Mesenchymal stem cell (in vitro differentiated cells and primary cell): ENCODE measurements around the gene MMP1.

Experiments used
- DNase-seq: peaks from one replicate; pipeline ENCODE4 v3.0.0-alpha.2; 2013
- H2AFZ ChIP-seq: one replicate; pipeline ENCODE4 v1.6.1; 2013; ENCODE audit warnings: low read depth, mild to moderate bottlenecking, control low read depth, inconsistent platforms, low read length, moderate library complexity
- H2AK5ac ChIP-seq: 2 replicates; pipeline ENCODE4 v1.6.1; 2013; ENCODE audit warnings: low read length, moderate library complexity, mild to moderate bottlenecking, inconsistent platforms; ENCODE audit not compliant: severe bottlenecking
- H2BK120ac ChIP-seq: one replicate; pipeline ENCODE4 v1.6.1; 2013; ENCODE audit warnings: low read depth, mild to moderate bottlenecking, inconsistent platforms, low read length, moderate library complexity
- H2BK12ac ChIP-seq, 2 experiments: one replicate each; pipeline ENCODE4 v1.6.1; 2013; ENCODE audit warnings: inconsistent platforms in 2 of 2, low read length in 2 of 2, mild to moderate bottlenecking in 2 of 2, moderate library complexity in 2 of 2, control low read depth in 1 of 2
- H2BK15ac ChIP-seq: one replicate; pipeline ENCODE4 v1.6.1; 2013; ENCODE audit warnings: mild to moderate bottlenecking, low read depth, inconsistent platforms; ENCODE audit not compliant: poor library complexity, severe bottlenecking
- H2BK5ac ChIP-seq: 2 replicates; pipeline ENCODE4 v1.6.1; 2013; ENCODE audit warnings: low read depth, mild to moderate bottlenecking, low read length, control low read depth, inconsistent platforms; ENCODE audit not compliant: poor library complexity, severe bottlenecking
- H3K14ac ChIP-seq, 2 experiments: one replicate each; pipeline ENCODE4 v1.6.1; 2013; ENCODE audit warnings: inconsistent platforms in 2 of 2, low read length in 2 of 2, control low read depth in 1 of 2, mild to moderate bottlenecking in 1 of 2, moderate library complexity in 1 of 2
- H3K18ac ChIP-seq, 2 experiments: one replicate each; pipeline ENCODE4 v1.6.1; 2013; ENCODE audit warnings: inconsistent platforms in 2 of 2, low read length in 2 of 2, control low read depth in 1 of 2, low read depth in 1 of 2, mild to moderate bottlenecking in 1 of 2
- H3K23ac ChIP-seq, 2 experiments: one replicate each; pipeline ENCODE4 v1.6.1; 2013; ENCODE audit warnings: inconsistent platforms in 2 of 2, low read length in 2 of 2, mild to moderate bottlenecking in 2 of 2, moderate library complexity in 2 of 2, control low read depth in 1 of 2
- H3K27ac ChIP-seq: 2 replicates; pipeline ENCODE4 v1.5.1; 2013; ENCODE audit warnings: mild to moderate bottlenecking, moderate library complexity, low read length, control low read depth, inconsistent platforms; ENCODE audit not compliant: poor library complexity, severe bottlenecking
- H3K27me3 ChIP-seq, 2 experiments: 2 replicates each; pipeline versions ENCODE4 v1.6.1 to v1.7.0; 2013; ENCODE audit warnings: low read length in 2 of 2, mild to moderate bottlenecking in 2 of 2, moderate library complexity in 2 of 2, control low read depth in 1 of 2, inconsistent platforms in 1 of 2; ENCODE audit not compliant: control insufficient read depth in 1 of 2, insufficient read depth in 1 of 2
- H3K36me3 ChIP-seq, 2 experiments: 2 replicates each; pipeline versions ENCODE4 v1.6.1 to v1.7.0; 2013; ENCODE audit warnings: low read length in 2 of 2, control low read depth in 1 of 2, inconsistent platforms in 1 of 2, low read depth in 1 of 2, mild to moderate bottlenecking in 1 of 2; ENCODE audit not compliant: insufficient read depth in 2 of 2, control insufficient read depth in 1 of 2
- H3K4ac ChIP-seq, 2 experiments: one replicate each; pipeline ENCODE4 v1.6.1; 2013; ENCODE audit warnings: inconsistent platforms in 2 of 2, low read length in 2 of 2, mild to moderate bottlenecking in 2 of 2, moderate library complexity in 2 of 2, control low read depth in 1 of 2, low read depth in 1 of 2
- H3K4me1 ChIP-seq: 2 replicates; pipeline ENCODE4 v1.6.1; 2013; ENCODE audit warnings: low read depth, low read length, control low read depth; ENCODE audit not compliant: control insufficient read depth, insufficient read depth
- H3K4me2 ChIP-seq: 2 replicates; pipeline ENCODE4 v1.6.1; 2013; ENCODE audit warnings: low read length, mild to moderate bottlenecking, inconsistent platforms; ENCODE audit not compliant: poor library complexity, severe bottlenecking
- H3K4me3 ChIP-seq, 2 experiments: 2 replicates each; pipeline versions ENCODE4 v1.5.1 to v1.7.0; 2013; ENCODE audit warnings: low read length in 2 of 2, mild to moderate bottlenecking in 2 of 2, control low read depth in 1 of 2, low read depth in 1 of 2; ENCODE audit not compliant: insufficient read depth in 1 of 2
- H3K79me1 ChIP-seq: replicated peaks from 2 replicates; pipeline ENCODE4 v1.6.1; 2013; ENCODE audit warnings: mild to moderate bottlenecking, control low read depth, low read length, inconsistent platforms; ENCODE audit not compliant: poor library complexity, severe bottlenecking
- H3K9ac ChIP-seq: 2 replicates; pipeline ENCODE4 v1.7.0; 2013; ENCODE audit warnings: mild to moderate bottlenecking, low read length, moderate library complexity
- H3K9me3 ChIP-seq: 2 replicates; pipeline ENCODE4 v1.7.0; 2013; ENCODE audit warnings: mild to moderate bottlenecking, low read length; ENCODE audit not compliant: control insufficient read depth
- H4K8ac ChIP-seq: one replicate; pipeline ENCODE4 v1.6.1; 2013; ENCODE audit warnings: inconsistent platforms, mild to moderate bottlenecking, low read length, moderate library complexity
- H4K91ac ChIP-seq: one replicate; pipeline ENCODE4 v1.6.1; 2013; ENCODE audit warnings: mild to moderate bottlenecking, low read length, inconsistent platforms
- WGBS: methylation state at CpG from one replicate; pipeline ENCODE4 v1.1.7; 2013; ENCODE audit warnings: mixed read lengths; 5-methylcytosine and 5-hydroxymethylcytosine counted together

The MMP1 gene

DNA sequence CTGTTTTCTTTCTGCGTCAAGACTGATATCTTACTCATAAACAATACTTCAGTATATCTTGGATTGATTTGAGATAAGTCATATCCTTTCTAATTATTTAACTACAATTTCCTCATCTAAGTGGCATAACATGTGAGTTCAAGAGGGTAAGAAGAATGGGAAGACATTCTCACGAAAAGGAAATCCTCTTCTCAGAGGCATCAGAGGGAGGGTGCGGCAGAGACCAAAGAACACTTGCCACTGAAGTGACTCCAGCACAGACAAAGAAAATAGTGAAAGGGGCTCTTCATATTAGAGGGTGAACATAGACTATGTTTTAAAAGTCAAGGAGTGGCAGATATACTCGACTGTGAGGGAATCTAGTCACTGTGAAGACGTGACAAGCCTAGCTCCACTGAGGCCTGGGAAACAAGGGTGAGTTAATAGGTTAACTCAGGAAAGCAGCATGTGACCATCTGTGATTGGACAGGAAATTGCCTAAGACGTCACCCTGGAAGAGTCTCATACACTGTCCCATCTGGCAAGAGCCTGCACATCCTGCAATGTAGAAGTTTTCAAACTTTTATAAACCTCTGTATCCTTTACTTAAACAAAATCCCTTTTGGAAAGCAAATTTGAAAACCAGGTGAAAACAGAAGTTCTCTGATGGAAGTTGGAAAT lies 1.9 kb upstream of the MMP1 start:
- Histone ChIP-seq H3K9me3 (no peaks in the 10 kb centered on the region), H2BK5ac (no peak overlapping the region), H3K14ac (no peak overlapping the region), H4K8ac (no peak overlapping the region), H2BK12ac (peak overlapping the region in 1 of 2 experiments; percentile 81), H2BK15ac (no peak overlapping the region), H3K4ac (peak overlapping the region in 1 of 2 experiments; percentile 66), H3K27me3 (no peaks in the 10 kb centered on the region), H3K4me3 (no peak overlapping the region), H3K4me1 (peaks cover 2% of the 10 kb centered on the region), H3K36me3 (peaks cover 0 to 3% of the 10 kb centered on the region in 2 experiments), H3K23ac (no peak overlapping the region), H2AK5ac (no peak overlapping the region), H3K79me1 (no peaks in the 10 kb centered on the region), H2BK120ac (no peak overlapping the region), H4K91ac (no peak overlapping the region), H3K4me2 (no peak overlapping the region), H2AFZ (peak overlapping the region; percentile 68), H3K9ac (no peak overlapping the region), H3K18ac (no peak overlapping the region), H3K27ac (no peak overlapping the region)
- DNase-seq, result peak; percentile 54
- 72% methylated on average over 5 of the region's 6 CpGs for WGBS

DNA sequence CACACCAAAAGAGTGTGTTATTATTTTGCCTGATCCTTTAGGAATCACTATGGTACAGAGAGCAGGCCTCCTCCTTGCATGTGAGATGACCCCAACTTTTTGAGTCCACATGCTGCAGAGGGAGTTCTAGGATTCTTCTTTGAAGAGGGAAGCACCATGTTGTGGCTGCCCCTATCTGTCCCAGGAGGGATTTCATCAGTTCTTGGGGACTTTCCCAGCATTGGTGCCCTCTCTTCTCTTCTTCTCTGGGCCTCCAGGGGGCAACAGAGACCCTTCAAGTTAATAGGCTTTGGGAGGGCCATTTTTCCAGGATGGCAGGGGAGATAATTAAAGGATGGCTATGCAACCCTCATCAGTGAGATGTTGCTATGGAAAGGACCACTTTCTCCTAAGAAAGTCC lies 3.6 kb downstream of the MMP1 start:
- H3K23ac ChIP-seq, result no peak overlapping the region
- no peak overlapping the region for H2AFZ ChIP-seq
- no peak overlapping the region for H3K14ac ChIP-seq
- H3K79me1 ChIP-seq, result no peaks in the 10 kb centered on the region
- H3K9me3 ChIP-seq, result no peaks in the 10 kb centered on the region
- H2BK120ac ChIP-seq, result no peak overlapping the region
- H3K27ac ChIP-seq, result no peak overlapping the region
- DNase-seq, result peak; percentile 67
- H3K18ac ChIP-seq, result no peak overlapping the region
- H2BK15ac ChIP-seq, result no peak overlapping the region
- H3K4me3 ChIP-seq, result no peak overlapping the region
- no peak overlapping the region for H2BK5ac ChIP-seq
- H3K27me3 ChIP-seq, result no peaks in the 10 kb centered on the region
- H4K91ac ChIP-seq, result no peak overlapping the region
- peaks cover 3% of the 10 kb centered on the region for H3K4me1 ChIP-seq
- no peak overlapping the region for H2BK12ac ChIP-seq
- H3K9ac ChIP-seq, result no peak overlapping the region
- H3K4me2 ChIP-seq, result no peak overlapping the region
- no peak overlapping the region for H4K8ac ChIP-seq
- H3K36me3 ChIP-seq, result peaks cover 0 to 10% of the 10 kb centered on the region in 2 experiments
- H2AK5ac ChIP-seq, result no peak overlapping the region
- H3K4ac ChIP-seq, result no peak overlapping the region

DNA sequence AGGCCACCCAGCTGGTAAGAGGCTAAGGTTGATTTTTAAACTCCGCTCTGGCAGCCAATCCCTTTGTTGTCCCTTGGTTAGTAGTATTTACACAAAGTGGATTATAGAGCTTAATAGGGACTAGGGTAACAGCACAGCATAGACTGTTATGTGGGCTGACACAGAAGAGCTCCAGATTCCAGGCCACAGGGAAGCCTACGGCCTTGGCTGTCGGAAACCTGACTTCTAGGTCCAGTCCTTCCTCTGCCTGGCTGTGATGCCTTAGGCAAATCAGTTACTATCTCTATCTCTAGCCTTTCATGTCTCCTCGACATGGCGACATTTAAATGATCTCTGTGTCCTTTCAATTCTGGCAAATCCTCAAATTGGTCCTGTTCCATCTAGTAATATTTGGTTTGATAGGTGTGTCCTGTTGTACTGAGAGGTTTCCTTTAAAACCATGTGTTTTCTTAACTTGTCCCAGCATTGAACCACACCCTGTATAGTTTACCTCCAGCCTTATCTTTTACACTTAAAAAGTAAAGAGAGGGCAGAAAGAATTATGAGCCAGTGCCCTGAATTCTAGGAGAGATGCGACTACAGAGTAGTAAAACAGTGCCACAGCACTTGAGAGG lies 4.2 kb downstream of the MMP1 start:
- WGBS, result 92% methylated on average over 4 of the region's 6 CpGs
- H3K4me2 ChIP-seq, result no peak overlapping the region

DNA sequence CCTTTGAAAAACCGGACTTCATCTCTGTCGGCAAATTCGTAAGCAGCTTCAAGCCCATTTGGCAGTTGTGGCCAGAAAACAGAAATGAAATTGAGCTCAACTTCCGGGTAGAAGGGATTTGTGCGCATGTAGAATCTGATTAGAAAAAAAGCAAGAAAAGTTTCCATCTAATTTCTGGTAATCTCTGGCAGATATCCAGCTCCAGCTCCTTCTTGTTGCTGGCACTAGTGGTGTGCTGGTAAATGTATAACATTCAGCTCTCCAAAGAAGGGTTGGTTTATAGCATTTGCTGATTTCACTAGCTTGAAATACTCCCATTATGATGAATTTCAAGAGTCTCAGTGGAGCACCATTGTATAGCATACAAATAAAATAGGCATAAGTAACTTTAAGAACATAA lies 5.4 kb downstream of the MMP1 start:
- Histone ChIP-seq H3K4me3 (no peak overlapping the region), H3K4me1 (peaks cover 1% of the 10 kb centered on the region), H3K79me1 (no peaks in the 10 kb centered on the region), H3K14ac (no peak overlapping the region), H3K4me2 (no peak overlapping the region), H2BK12ac (no peak overlapping the region), H2AFZ (no peak overlapping the region), H4K91ac (no peak overlapping the region), H2BK5ac (no peak overlapping the region), H3K27ac (no peak overlapping the region), H2BK15ac (no peak overlapping the region), H2AK5ac (no peak overlapping the region), H3K4ac (no peak overlapping the region), H3K18ac (no peak overlapping the region), H2BK120ac (no peak overlapping the region), H3K9me3 (no peaks in the 10 kb centered on the region), H3K9ac (no peak overlapping the region), H3K23ac (no peak overlapping the region), H4K8ac (no peak overlapping the region), H3K27me3 (no peaks in the 10 kb centered on the region), H3K36me3 (peaks cover 0 to 10% of the 10 kb centered on the region in 2 experiments)
- no peak for DNase-seq
- 96% methylated on average over 5 of the region's 5 CpGs for WGBS

More for the DNA sequence above, 4.2 kb downstream of the MMP1 start:
- H3K4ac ChIP-seq, result no peak overlapping the region
- no peak overlapping the region for H3K23ac ChIP-seq
- H3K4me3 ChIP-seq, result no peak overlapping the region
- H3K27me3 ChIP-seq, result no peaks in the 10 kb centered on the region
- H3K9me3 ChIP-seq, result no peaks in the 10 kb centered on the region
- H3K4me1 ChIP-seq, result peaks cover 3% of the 10 kb centered on the region
- H3K18ac ChIP-seq, result no peak overlapping the region
- H2BK120ac ChIP-seq, result no peak overlapping the region
- H2BK5ac ChIP-seq, result no peak overlapping the region
- H4K91ac ChIP-seq, result no peak overlapping the region
- peaks cover 0 to 10% of the 10 kb centered on the region in 2 experiments for H3K36me3 ChIP-seq
- no peaks in the 10 kb centered on the region for H3K79me1 ChIP-seq
- no peak overlapping the region for H3K9ac ChIP-seq
- H2BK15ac ChIP-seq, result no peak overlapping the region
- no peak overlapping the region for H2AK5ac ChIP-seq
- H4K8ac ChIP-seq, result no peak overlapping the region
- no peak overlapping the region for H3K27ac ChIP-seq
- no peak for DNase-seq
- no peak overlapping the region for H2BK12ac ChIP-seq
- no peak overlapping the region for H2AFZ ChIP-seq
- H3K14ac ChIP-seq, result no peak overlapping the region
